ENCODE results near the gene PEF1. TPM values are rescaled to one million over a fixed set of nuclear protein-coding genes. Genes with fewer than 3 reads are reported as not detected.

PEF1 gene
- total RNA-seq, 1 donor from 2014 or later, result 43.8 TPM

DNA sequence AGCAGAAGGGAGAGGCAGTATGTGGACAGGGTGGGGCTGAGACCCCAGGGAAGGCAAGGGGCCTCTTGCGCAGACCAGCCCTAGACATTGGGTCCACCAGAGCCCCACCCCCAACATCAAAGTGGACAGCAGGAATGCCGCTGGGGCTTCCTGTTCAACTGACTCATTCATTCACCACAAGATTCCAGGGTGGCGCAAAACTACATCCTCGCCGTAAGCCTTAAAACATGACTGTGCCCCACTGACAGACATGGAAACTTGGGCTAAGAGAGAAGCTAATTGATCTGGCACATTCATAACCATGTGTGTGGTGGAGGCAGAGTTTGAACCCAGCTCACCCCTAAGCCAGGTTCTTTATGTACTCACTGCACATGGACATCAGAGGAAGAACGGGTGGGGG is 45.2 kb upstream of the PEF1 start:
- no peak for TF ChIP-seq CTCF (IDR thresholded peaks at IDR 0.05; ENCODE audit: unreplicated experiment)
- Mint-ChIP-seq H3K27me3 (ENCODE audit: low read depth) (no peaks in the 10 kb centered on the region), H3K4me3 (no peak overlapping the region), H3K27ac (no peak overlapping the region), H3K36me3 (peaks cover 22% of the 10 kb centered on the region), H3K4me1 (peaks cover 12% of the 10 kb centered on the region), H3K9me3 (no peaks in the 10 kb centered on the region)
- no peak for DNase-seq (ENCODE audit: low spot score in 2 of 2, unreplicated experiment in 2 of 2)

GRCh38 chr1:31689379-31689778 is 44.7 kb upstream of the PEF1 start:
- H3K4me1 Mint-ChIP-seq, result peaks cover 8% of the 10 kb centered on the region
- H3K4me3 Mint-ChIP-seq, result no peak overlapping the region
- no peaks in the 10 kb centered on the region for H3K27me3 Mint-ChIP-seq (ENCODE audit: low read depth)
- no peak for TF ChIP-seq CTCF (IDR thresholded peaks at IDR 0.05; ENCODE audit: unreplicated experiment)
- peak overlapping the region; percentile 25 for H3K27ac Mint-ChIP-seq
- H3K36me3 Mint-ChIP-seq, result peaks cover 24% of the 10 kb centered on the region
- no peak for DNase-seq (ENCODE audit: low spot score in 2 of 2, unreplicated experiment in 2 of 2)
- no peaks in the 10 kb centered on the region for H3K9me3 Mint-ChIP-seq

DNA sequence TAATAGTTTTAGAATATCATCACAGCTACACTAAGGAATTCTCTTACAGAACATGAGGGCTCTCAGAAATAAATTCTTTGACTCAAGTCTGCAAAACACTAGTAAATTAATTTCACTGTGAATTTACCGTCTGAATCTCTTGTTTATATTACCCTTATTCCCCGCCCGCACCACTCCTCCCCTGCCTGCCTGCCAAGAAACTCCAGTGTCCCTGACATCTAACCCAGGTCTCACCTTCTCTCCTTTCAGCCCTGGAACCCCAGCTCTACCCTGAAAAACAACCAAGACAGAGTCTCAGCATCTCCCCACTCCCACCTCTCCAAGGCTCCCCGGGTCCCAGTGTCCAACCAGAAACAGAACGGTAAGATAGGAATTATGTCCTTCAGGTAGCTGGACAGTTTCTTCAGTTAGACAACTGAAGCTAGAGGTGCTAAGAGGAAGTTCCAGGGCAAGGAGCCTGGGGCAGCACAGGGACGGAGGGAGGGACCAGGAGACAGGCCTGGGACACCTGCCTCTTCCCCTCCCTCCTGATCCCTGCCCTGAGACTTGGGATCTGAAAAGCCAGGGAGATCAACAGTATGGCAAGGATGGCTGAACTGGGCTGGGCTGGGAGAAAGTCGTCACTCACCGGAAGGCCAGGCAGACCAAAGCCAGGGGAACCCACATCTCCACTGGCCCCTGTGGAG is 43.7 kb upstream of the PEF1 start:
- H3K27me3 Mint-ChIP-seq (ENCODE audit: low read depth), result no peaks in the 10 kb centered on the region
- H3K4me3 Mint-ChIP-seq, result no peak overlapping the region
- H3K27ac Mint-ChIP-seq, result peak overlapping the region; percentile 64
- H3K4me1 Mint-ChIP-seq, result peaks cover 8% of the 10 kb centered on the region
- no peaks in the 10 kb centered on the region for H3K9me3 Mint-ChIP-seq
- DNase-seq (ENCODE audit: low spot score in 2 of 2, unreplicated experiment in 2 of 2), result no peak
- H3K36me3 Mint-ChIP-seq, result peaks cover 24% of the 10 kb centered on the region
- no peak for TF ChIP-seq CTCF (IDR thresholded peaks at IDR 0.05; ENCODE audit: unreplicated experiment)

DNA sequence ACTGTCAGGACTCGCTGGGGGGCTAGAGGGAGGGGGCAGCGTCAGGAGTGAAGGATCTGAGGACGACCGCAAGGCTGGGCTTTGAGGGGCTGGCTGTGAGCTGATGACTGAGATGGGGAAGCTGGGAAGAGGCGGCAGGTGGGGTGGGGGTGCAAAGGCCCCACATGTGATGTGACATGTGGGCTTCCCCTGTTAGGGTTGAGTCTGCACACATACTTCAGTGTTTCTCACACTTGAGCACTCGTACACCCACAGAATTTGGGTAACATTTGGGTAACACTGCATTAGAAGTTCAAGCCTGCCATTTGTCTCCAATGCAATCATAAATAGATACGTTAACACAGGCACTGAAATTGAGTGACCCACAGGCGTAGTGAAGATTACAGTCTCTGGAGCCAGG is 42.9 kb upstream of the PEF1 start:
- DNase-seq (ENCODE audit: low spot score in 2 of 2, unreplicated experiment in 2 of 2), result no peak
- H3K4me1 Mint-ChIP-seq, result peaks cover 8% of the 10 kb centered on the region
- peaks cover 24% of the 10 kb centered on the region for H3K36me3 Mint-ChIP-seq
- no peaks in the 10 kb centered on the region for H3K27me3 Mint-ChIP-seq (ENCODE audit: low read depth)
- H3K27ac Mint-ChIP-seq, result no peak overlapping the region
- no peaks in the 10 kb centered on the region for H3K9me3 Mint-ChIP-seq
- H3K4me3 Mint-ChIP-seq, result no peak overlapping the region
- TF ChIP-seq CTCF (IDR thresholded peaks at IDR 0.05; ENCODE audit: unreplicated experiment), result no peak

- peaks cover 23% of the 10 kb centered on the region for H3K36me3 Mint-ChIP-seq
- H3K4me1 Mint-ChIP-seq, result peaks cover 8% of the 10 kb centered on the region
- H3K27me3 Mint-ChIP-seq (ENCODE audit: low read depth), result no peaks in the 10 kb centered on the region
- DNase-seq (ENCODE audit: low spot score in 2 of 2, unreplicated experiment in 2 of 2), result no peak
- no peak for TF ChIP-seq CTCF (IDR thresholded peaks at IDR 0.05; ENCODE audit: unreplicated experiment)
- no peak overlapping the region for H3K4me3 Mint-ChIP-seq
- H3K9me3 Mint-ChIP-seq, result no peaks in the 10 kb centered on the region
- no peak overlapping the region for H3K27ac Mint-ChIP-seq
These were observed 41.1 kb upstream of the PEF1 start for GRCh38 chr1:31685795-31686194.
